Measurements from ENCODE around the gene ZFP36L1. TPM values are rescaled to one million over a fixed set of nuclear protein-coding genes. Genes with fewer than 3 reads are reported as not detected.

The ZFP36L1 gene
- total RNA-seq, 4 donors from 2014 or later = 125 to 253 (median 196) TPM

DNA sequence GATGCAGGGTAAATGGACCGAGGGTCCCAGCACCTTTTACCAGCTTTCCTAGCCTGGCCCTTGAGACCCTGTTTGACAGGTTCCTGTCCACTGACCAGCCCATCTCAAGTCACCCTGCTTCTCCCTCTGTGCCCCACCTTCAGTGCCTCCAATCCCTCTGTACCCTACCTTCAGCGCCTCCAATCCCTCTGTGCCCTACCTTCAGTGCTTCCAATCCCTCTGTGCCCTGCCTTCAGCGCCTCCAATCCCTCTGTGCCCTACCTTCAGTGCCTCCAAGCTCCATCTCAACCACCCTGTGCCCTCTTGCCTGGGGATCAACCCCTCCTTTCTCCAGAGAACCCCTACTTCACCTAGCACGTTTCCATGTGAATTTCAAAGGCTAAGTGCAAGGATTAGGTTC is 54.3 kb downstream of the ZFP36L1 start:
- TF ChIP-seq, protein P1, sequence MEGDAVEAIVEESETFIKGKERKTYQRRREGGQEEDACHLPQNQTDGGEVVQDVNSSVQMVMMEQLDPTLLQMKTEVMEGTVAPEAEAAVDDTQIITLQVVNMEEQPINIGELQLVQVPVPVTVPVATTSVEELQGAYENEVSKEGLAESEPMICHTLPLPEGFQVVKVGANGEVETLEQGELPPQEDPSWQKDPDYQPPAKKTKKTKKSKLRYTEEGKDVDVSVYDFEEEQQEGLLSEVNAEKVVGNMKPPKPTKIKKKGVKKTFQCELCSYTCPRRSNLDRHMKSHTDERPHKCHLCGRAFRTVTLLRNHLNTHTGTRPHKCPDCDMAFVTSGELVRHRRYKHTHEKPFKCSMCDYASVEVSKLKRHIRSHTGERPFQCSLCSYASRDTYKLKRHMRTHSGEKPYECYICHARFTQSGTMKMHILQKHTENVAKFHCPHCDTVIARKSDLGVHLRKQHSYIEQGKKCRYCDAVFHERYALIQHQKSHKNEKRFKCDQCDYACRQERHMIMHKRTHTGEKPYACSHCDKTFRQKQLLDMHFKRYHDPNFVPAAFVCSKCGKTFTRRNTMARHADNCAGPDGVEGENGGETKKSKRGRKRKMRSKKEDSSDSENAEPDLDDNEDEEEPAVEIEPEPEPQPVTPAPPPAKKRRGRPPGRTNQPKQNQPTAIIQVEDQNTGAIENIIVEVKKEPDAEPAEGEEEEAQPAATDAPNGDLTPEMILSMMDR (IDR thresholded peaks at IDR 0.05; ENCODE audit: low read depth) = no peak

Other genes starting within 250 kb of the ZFP36L1 start
- 100 to 1,000 TPM in 3 of 4 donors, 10 to 100 TPM in 1; 81.5 to 142 (median 105) TPM for gene ACTN1, start 186.2 kb upstream of the ZFP36L1 start, total RNA-seq

All from subcutaneous adipose tissue (tissue), 4 donors.